Cardiac fibroblast (primary cell): ENCODE data around the gene DEPDC5.

Source experiments
- DNase-seq, 2 donors: peaks; one replicate each; pipeline versions ENCODE4 v3.0.0 to v3.0.0-alpha.2; 2010; ENCODE audit warnings: low read depth in 2 of 2
- H3K4me3 ChIP-seq, 2 donors: replicated peaks in 1 of 2; 1 replicate in 1 of 2; 2 replicates in 1 of 2; pipeline ENCODE4 v1.5.1; 2011; ENCODE audit warnings: low read depth in 2 of 2, low read length in 2 of 2, mild to moderate bottlenecking in 2 of 2, moderate library complexity in 1 of 2
- TF ChIP-seq, protein P1 (sequence below): IDR thresholded peaks from one replicate; pipeline ENCODE4 v1.5.1; 2011; ENCODE audit warnings: low read depth, mild to moderate bottlenecking, low read length, inconsistent platforms

DEPDC5 gene

DNA sequence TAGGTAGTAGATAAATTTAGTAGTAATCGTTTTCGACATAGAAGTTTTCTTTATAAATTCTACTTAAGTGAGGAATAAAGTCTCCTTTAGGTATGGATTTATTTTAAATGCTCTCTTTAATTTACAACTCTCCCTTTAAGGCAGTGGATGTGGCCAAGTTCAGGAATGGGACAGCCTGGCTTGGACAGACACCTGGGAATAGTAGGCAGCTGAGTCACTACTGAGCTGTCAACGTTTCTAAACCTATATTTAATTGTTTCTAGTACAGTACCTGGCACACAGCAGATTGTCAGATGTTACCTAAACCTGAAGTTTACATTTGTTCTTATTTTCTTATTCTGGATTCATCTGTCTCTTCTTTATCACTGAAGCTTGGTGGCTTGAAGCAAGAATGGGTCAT, 85.1 kb downstream of the DEPDC5 start:
- H3K4me3 ChIP-seq, result no peak overlapping the region
- TF ChIP-seq, protein P1, sequence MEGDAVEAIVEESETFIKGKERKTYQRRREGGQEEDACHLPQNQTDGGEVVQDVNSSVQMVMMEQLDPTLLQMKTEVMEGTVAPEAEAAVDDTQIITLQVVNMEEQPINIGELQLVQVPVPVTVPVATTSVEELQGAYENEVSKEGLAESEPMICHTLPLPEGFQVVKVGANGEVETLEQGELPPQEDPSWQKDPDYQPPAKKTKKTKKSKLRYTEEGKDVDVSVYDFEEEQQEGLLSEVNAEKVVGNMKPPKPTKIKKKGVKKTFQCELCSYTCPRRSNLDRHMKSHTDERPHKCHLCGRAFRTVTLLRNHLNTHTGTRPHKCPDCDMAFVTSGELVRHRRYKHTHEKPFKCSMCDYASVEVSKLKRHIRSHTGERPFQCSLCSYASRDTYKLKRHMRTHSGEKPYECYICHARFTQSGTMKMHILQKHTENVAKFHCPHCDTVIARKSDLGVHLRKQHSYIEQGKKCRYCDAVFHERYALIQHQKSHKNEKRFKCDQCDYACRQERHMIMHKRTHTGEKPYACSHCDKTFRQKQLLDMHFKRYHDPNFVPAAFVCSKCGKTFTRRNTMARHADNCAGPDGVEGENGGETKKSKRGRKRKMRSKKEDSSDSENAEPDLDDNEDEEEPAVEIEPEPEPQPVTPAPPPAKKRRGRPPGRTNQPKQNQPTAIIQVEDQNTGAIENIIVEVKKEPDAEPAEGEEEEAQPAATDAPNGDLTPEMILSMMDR, result no peak
- DNase-seq, result no peak

DNA sequence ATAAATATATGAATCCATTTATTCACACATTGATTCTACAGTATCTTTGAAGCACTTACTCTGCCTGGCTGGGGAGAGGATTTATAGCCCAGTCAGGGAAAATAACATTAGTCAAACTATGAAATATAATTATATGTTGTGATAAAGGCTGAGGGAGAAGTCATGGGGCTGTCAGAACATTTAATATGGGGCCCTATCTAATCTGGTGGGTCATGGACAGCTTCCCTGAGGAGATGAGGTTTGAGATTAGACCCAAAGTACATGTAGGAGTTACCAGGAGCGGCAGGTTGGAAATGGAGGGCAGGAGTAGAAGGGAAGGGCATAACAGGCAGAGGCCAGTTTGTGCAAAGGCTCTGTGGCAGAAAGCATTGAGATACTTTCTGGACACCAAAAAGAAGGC, 86.2 kb downstream of the DEPDC5 start:
- TF ChIP-seq, protein P1, result no peak
- H3K4me3 ChIP-seq, result no peak overlapping the region
- DNase-seq, result no peak

DNA sequence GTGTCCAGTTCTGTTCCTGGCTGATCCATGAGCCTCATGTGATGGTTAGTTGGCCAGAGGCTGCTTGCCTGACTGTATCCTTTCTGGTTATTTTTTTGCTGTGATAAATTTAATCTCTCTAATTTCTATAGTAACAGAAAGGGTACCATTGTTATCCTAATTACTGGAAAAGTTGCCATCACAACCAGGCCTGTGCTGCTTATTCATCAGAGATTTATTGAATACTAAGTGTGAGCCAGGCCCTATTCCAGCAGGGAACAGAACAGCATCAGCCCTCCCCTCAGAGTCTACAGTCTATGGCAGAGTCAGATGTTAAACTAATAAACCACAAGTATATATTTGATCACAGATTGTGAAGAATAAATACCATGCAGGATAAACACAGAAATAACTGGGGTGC, 86.8 kb downstream of the DEPDC5 start:
- DNase-seq, result no peak
- H3K4me3 ChIP-seq, result no peak overlapping the region
- TF ChIP-seq, protein P1, result no peak

DNA sequence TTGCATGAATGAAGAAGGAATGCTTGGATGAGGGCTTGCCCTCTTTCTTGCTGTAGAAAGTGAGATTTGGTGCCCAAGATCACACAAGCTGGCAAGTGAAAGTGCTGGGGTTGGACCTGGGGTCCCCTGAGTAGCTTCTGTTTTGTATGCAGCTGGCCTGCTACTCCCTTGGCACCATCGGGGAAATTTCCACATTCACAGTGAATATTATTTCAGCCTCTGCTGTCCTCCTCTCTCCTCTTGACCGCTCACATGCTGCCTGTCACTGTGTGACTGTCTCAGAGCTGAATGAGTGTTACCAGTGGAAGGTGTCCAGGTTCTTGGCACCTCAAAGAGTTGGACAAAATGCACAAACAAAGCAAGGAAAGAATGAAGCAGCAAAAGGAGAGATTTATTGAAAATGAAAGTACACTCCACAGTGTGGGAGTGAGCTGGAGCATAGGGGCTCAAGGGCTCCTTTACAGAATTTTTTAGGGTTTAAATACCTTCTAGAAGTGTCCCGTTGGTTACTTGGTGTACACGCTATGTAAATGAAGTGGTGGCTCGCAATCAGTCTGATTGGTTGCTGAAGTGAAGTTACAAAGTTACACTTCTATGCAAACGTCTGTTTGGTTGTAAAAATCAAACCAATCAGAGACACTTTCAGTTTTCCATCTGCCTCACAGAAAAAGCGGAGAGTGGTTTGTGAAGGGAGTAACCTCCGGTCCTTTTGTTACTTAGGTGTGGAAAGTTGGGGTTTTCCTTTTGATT, 87.4 kb downstream of the DEPDC5 start:
- no peak for DNase-seq
- TF ChIP-seq, protein P1, result no peak
- no peak overlapping the region for H3K4me3 ChIP-seq

DNA sequence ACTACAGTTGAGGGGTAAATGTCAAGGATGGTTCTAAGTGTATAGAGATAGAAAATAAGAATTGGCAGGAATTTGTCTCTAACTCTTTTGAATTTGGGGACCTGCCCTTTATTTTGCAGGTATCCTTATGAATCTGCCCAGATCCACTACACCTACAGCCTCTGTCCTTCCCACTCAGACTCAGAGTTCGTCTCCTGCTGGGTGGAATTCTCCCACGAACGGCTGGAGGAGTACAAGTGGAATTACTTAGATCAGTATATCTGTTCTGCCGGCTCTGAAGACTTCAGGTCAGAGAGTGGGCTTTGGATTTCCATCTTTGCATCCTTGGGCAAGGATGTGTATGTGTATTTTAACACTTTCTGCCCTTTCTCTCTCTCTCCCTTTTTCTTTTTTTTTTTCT, 89.7 kb downstream of the DEPDC5 start:
- H3K4me3 ChIP-seq, result no peak overlapping the region
- no peak for DNase-seq
- TF ChIP-seq, protein P1, result no peak

DNA sequence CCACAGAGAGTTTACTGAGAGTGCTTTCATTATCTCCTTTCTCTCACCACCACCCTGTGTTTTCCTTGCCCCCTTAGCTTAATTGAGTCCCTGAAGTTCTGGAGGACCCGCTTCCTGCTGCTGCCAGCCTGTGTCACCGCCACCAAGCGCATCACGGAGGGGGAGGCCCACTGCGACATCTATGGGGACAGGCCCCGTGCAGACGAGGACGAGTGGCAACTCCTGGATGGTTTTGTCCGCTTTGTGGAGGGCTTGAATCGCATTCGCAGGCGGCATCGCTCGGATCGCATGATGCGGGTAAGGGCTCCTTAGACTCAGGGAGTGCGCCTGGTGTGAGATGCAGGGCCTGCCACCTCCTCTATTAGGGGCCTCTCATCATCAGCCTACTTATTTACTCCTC, 91.1 kb downstream of the DEPDC5 start:
- H3K4me3 ChIP-seq, result no peak overlapping the region
- DNase-seq, result no peak
- TF ChIP-seq, protein P1, result no peak
